ENCODE measurements around the gene CHST11. TPM values are rescaled to one million over a fixed set of nuclear protein-coding genes. Genes with fewer than 3 reads are reported as not detected.

The CHST11 gene
- total RNA-seq, 1 donor from 2014 or later: 71.4 TPM

Other genes starting within 250 kb of the CHST11 start
- 97.4 and 108 TPM in 2 replicates for gene TXNRD1, start 241.2 kb upstream of the CHST11 start, total RNA-seq
- 9.0 and 9.3 TPM in 2 replicates for gene EID3, start 153.2 kb upstream of the CHST11 start, total RNA-seq

Measured in T-helper 2 cell treated with Interferon-gamma antibody and Interleukin-4, amounts not matched to agents 100 ng/mL and 5 ng/mL, for 36 hours (primary cell).